Body of pancreas (tissue), 4 donors: ENCODE measurements around the gene OSBP2.

Experiments used
- POLR2A ChIP-seq, 3 donors: fragments of 450-650 bp; IDR thresholded peaks; one replicate each; pipeline ENCODE4 v1.6.1; 2016; ENCODE audit warnings: antibody characterized with exemption in 3 of 3, mild to moderate bottlenecking in 2 of 3
- TF ChIP-seq, protein P1 (sequence below), 7 experiments: fragments of 450-650 bp in 4 of 7; fragments of 200-600 bp in 3 of 7; sonication (generic) in 3 of 7; IDR thresholded peaks; one replicate each; pipeline ENCODE4 v1.5.1; 2016 to 2019; ENCODE audit warnings: antibody characterized with exemption in 7 of 7

DNA sequence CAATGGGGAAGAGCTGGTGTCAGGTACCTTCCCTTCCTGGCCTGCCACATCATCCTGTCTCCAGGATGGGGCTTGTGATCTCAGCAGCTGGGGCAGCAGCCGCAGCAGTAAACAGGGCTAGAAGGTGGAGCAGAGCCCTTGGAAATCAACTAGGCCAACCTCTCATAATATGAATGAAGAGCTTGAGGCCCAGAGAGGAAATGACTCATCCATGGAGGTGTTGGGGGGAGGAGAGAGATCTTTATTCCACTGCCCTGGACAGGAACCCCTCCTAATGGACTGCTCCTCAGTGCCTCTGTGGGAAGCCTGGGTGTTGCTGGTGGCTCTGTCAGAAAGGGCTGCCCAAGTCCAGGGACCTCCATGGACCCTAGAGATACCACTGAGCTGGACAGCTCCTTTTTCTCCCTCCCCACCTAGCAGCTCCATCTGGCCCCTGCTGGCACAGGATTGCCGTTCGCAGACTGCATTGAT lies 111.8 kb downstream of the OSBP2 start:
- TF ChIP-seq, protein P1, sequence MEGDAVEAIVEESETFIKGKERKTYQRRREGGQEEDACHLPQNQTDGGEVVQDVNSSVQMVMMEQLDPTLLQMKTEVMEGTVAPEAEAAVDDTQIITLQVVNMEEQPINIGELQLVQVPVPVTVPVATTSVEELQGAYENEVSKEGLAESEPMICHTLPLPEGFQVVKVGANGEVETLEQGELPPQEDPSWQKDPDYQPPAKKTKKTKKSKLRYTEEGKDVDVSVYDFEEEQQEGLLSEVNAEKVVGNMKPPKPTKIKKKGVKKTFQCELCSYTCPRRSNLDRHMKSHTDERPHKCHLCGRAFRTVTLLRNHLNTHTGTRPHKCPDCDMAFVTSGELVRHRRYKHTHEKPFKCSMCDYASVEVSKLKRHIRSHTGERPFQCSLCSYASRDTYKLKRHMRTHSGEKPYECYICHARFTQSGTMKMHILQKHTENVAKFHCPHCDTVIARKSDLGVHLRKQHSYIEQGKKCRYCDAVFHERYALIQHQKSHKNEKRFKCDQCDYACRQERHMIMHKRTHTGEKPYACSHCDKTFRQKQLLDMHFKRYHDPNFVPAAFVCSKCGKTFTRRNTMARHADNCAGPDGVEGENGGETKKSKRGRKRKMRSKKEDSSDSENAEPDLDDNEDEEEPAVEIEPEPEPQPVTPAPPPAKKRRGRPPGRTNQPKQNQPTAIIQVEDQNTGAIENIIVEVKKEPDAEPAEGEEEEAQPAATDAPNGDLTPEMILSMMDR (IDR thresholded peaks at IDR 0.05) = no peak
- TF ChIP-seq POLR2A (IDR thresholded peaks at IDR 0.05) = no peak
